ENCODE measurements around the gene C2orf15.
"Not testable (repeated sequence)": the region's sequence is repeated elsewhere in the genome, so short reads cannot be mapped to it uniquely, and the experiment has no call there.

Gene C2orf15

GRCh38 chr2:99166218-99166617, 24.7 kb downstream of the C2orf15 start:
- no peak for DNase-seq (ENCODE audit: low read depth)

DNA sequence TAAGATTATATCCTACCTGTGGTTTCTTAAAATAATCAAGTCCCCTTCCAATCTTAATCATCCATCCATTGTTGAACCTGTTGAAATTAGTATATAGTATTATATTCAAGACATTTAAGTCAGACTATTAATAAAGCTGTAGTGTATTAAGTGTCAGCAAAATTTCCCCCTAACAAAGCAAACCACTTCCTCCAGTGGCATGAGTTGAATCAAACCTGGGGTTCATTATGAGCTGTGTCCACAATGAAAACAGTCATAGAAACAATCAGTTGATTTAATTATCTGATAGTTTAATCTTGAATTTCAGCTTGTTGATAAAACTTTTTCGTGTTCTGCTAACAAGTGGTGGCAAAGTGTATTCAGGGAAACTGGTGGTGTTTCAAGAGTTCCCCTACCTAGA, 28.0 kb downstream of the C2orf15 start:
- DNase-seq (ENCODE audit: low read depth) = no peak

- DNase-seq (ENCODE audit: low read depth) = no peak
Observed at GRCh38 chr2:99171377-99172140, 30.1 kb downstream of the C2orf15 start.

- peak; percentile 97 for DNase-seq (ENCODE audit: low read depth)
Observed at GRCh38 chr2:99180755-99181623, 39.5 kb downstream of the C2orf15 start, which contains the start of the genes MITD1 and MRPL30. Gene MITD1, minus strand, starts transcription at chr2:99181058. Its CDS starts 77 bp downstream, at chr2:99180981. Gene MRPL30, plus strand, starts transcription at chr2:99181184. Its CDS starts 5,020 bp downstream, at chr2:99186204.

DNA sequence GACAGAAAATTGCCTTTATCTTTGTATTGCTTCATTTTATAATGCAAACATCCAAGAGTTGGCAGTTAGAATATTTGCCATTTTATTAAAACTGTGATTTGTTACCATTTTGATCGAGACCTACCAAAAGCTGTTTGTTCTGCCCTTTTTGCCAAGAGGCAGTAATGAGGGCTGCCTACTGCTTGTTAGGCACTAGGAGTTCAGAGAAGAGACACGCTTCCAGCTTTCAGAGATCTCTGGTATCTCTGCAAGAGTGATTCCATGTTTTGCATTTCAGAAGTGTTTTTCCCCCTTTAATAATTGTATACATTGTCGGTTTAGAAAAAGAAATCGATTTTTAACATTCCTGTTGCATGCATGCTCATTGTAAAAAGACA, 40.1 kb downstream of the C2orf15 start:
- DNase-seq (ENCODE audit: low read depth) = peak; percentile 5

- DNase-seq (ENCODE audit: low read depth) = no peak
Observed at GRCh38 chr2:99183025-99183424, 41.5 kb downstream of the C2orf15 start.

DNA sequence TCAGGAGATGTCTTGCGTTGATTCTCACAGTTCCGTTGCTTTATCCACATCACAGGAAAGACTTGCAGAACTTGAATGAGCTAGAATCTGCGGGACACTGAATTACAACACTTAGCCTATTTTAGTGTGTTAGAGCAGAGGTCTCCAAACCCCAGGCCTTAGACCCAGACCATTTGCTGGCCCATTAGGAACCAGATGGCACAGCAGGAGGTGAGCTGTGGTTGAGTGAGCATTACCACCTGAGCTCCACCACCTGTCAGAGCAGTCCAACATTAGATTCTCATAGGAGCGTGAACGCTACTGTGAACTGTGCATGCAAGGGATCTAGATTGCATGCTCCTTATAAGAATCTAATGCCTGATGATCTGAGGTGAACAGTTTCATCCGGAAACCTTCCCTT, 43.3 kb downstream of the C2orf15 start:
- no peak for DNase-seq (ENCODE audit: low read depth)

GRCh38 chr2:99187011-99187410, 45.5 kb downstream of the C2orf15 start:
- DNase-seq (ENCODE audit: low read depth) = no peak

- no peak for DNase-seq (ENCODE audit: low read depth)
Observed at GRCh38 chr2:99188357-99188756, 46.9 kb downstream of the C2orf15 start.

DNA sequence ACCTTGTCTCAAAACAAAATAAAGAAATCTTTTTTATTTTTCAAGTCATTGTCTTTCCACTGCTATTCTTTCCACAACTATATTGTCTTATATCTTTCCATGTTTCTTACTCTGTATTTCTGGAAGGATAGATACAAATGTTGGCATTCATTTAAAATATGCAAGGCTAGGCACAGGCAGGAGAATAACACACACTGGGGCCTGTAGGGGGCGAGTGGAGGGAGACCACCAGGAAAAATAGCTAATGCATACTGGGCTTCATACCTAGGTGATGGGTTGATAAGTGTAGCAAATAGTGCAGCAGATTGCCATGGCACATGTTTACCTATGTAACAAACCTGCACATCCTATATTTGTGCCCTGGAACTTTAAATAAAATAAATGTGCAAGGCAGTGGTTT, 49.0 kb downstream of the C2orf15 start:
- no peak for DNase-seq (ENCODE audit: low read depth)

GRCh38 chr2:99192364-99192763, 50.9 kb downstream of the C2orf15 start:
- DNase-seq (ENCODE audit: low read depth) = not testable (repeated sequence)

GRCh38 chr2:99198103-99198841, 56.8 kb downstream of the C2orf15 start:
- no peak for DNase-seq (ENCODE audit: low read depth)

DNA sequence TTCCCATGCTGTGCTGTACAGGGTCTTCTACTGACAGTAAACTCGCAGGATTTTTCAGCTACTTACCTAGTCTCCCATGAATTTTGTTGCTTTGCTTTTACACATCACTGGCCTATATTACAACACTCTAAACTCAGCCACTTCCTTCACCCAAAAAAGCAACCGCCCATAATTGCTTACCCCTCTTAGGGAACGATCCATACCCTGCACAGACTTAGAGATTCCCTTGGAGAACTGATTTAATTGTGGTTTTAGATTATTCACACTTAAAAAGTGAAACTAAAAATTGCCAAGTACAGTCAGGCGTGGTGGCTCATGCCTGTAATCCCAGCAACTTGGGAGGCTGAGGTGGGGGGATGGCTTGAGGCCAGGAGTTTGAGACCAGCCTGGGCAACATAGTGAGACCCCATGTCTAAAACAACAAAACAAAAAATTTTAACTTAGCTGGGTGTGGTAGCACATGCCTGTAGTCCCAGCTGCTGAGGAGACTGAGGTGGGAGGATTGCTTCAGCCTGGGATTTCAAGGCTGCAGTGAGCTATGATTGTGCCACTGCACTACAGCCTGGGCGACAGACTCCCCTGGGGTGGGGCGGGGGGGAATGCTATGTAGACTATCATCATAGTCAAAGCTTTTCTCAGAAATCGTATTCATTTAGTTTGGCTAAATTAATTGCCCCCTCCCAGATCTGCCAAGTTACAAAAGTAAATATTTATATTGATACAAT, 58.7 kb downstream of the C2orf15 start:
- no peak for DNase-seq (ENCODE audit: low read depth)

Measured in HS-27A (cell line).